Osteocyte (in vitro differentiated cells): ENCODE data around the gene ABHD16B. TPM values are rescaled to one million over a fixed set of nuclear protein-coding genes. Genes with fewer than 3 reads are reported as not detected.
A peak's percentile ranks its signal among the peaks of the same experiment; 100 is the strongest.

Source experiments
- DNase-seq: peaks from one replicate; pipeline ENCODE4 v3.0.0; 2021; ENCODE audit warnings: mixed read lengths; ENCODE audit not compliant: unreplicated experiment; ENCODE audit errors: extremely low spot score
- H3K27ac Mint-ChIP-seq: one replicate; pipeline ENCODE4 v1.8.0; 2021; ENCODE audit warnings: mild to moderate bottlenecking, mixed read lengths; ENCODE audit not compliant: unreplicated experiment
- H3K27me3 Mint-ChIP-seq: one replicate; pipeline ENCODE4 v1.8.0; 2021; ENCODE audit warnings: mixed read lengths; ENCODE audit not compliant: unreplicated experiment
- H3K36me3 Mint-ChIP-seq: one replicate; pipeline ENCODE4 v1.8.0; 2021; ENCODE audit warnings: mixed read lengths; ENCODE audit not compliant: unreplicated experiment
- H3K4me1 Mint-ChIP-seq: one replicate; pipeline ENCODE4 v1.8.0; 2021; ENCODE audit warnings: mixed read lengths; ENCODE audit not compliant: unreplicated experiment
- H3K4me3 Mint-ChIP-seq: one replicate; pipeline ENCODE4 v1.8.0; 2021; ENCODE audit warnings: mild to moderate bottlenecking, moderate library complexity, mixed read lengths; ENCODE audit not compliant: unreplicated experiment
- H3K9me3 Mint-ChIP-seq: one replicate; pipeline ENCODE4 v1.8.0; 2021; ENCODE audit warnings: mixed read lengths; ENCODE audit not compliant: unreplicated experiment
- total RNA-seq: library from RNA; stranded (reverse); gene quantifications from 2 replicates; pipeline ENCODE4 v1.2.1, GENCODE V29; 2021
- TF ChIP-seq, protein P1 (sequence below): fragments of 200-600 bp; sonication (generic); IDR thresholded peaks from 2 replicates; pipeline ENCODE4 v1.5.0; 2021; ENCODE audit warnings: antibody characterized with exemption, mild to moderate bottlenecking, moderate library complexity

Gene ABHD16B
- total RNA-seq, 1 donor from 2014 or later = not detected

DNA sequence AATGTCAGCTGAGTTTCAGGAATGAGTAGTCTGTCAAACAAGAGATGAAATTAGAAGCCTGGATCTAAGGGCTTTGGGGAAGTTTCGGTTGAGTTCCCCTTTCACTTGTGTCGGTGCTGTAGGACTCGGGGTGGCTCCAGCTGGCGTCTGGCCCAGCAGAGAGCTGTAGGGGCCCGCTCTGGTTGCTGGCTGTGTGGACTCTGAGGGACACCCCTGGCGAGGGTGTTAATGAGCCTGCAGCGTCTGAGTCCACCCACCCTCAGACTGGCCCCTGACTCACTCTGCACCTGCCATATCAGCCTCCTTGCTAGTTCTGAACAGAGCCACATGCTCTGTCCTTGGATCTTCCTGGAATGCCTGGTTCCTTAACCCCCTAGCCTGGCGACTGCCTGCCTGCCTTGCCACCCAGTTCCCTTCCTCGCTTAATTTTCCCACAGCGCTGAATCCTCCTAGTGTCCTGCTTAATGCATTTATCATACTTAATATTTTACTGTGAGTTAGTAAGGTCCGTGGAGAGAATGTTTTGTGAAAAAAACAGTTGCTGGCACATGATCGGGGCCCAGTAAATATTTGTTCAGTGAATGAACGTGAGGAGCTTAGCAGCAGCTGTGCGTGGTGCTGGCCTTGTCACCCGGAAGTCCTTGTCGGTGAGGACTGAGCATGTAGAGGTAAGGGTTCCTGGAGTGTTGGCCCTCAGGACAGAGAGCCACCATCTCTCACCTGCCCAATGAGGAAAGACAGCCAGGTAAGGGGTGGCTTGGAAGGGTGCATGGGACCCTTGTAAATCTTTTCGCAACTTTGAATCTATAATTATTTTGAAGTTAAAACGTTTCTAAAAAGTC, 35.2 kb downstream of the ABHD16B start:
- DNase-seq = no peak
- no peaks in the 10 kb centered on the region for H3K9me3 Mint-ChIP-seq
- TF ChIP-seq, protein P1, sequence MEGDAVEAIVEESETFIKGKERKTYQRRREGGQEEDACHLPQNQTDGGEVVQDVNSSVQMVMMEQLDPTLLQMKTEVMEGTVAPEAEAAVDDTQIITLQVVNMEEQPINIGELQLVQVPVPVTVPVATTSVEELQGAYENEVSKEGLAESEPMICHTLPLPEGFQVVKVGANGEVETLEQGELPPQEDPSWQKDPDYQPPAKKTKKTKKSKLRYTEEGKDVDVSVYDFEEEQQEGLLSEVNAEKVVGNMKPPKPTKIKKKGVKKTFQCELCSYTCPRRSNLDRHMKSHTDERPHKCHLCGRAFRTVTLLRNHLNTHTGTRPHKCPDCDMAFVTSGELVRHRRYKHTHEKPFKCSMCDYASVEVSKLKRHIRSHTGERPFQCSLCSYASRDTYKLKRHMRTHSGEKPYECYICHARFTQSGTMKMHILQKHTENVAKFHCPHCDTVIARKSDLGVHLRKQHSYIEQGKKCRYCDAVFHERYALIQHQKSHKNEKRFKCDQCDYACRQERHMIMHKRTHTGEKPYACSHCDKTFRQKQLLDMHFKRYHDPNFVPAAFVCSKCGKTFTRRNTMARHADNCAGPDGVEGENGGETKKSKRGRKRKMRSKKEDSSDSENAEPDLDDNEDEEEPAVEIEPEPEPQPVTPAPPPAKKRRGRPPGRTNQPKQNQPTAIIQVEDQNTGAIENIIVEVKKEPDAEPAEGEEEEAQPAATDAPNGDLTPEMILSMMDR = no peak
- peaks cover 30% of the 10 kb centered on the region for H3K4me1 Mint-ChIP-seq
- H3K36me3 Mint-ChIP-seq = peaks cover 7% of the 10 kb centered on the region
- H3K27ac Mint-ChIP-seq = peak overlapping the region; percentile 85
- peak overlapping the region; percentile 88 for H3K4me3 Mint-ChIP-seq
- H3K27me3 Mint-ChIP-seq = no peaks in the 10 kb centered on the region

DNA sequence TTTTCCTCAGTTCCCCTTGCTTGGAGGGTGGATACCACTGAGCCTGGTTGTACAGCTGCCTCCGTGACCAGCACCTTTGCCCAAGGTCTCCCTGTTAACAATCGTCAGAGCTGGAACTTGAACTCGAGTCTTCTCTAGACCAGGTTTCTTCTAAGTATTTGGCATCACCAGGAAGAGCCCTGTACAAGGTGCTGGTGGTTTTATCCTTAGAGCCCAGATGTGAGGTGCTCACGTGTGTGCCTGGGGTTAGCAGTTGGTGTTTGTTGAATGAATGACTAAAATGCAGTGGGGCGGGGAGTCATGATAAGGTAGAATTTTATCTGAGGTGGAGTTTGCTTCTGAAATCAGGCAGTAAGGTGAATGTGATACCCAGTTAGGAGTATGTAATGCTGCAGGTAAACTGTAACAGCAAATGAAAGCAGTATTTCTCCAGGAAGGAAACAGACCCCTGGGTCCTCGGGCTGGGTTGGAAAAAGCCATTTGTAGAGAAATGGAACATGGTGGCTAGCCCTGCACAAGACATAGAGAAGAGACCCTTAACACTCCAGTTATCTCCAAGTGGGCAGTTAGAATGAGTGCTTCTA, 36.8 kb downstream of the ABHD16B start:
- no peaks in the 10 kb centered on the region for H3K27me3 Mint-ChIP-seq
- TF ChIP-seq, protein P1 = no peak
- peaks cover 30% of the 10 kb centered on the region for H3K4me1 Mint-ChIP-seq
- no peak overlapping the region for H3K4me3 Mint-ChIP-seq
- H3K9me3 Mint-ChIP-seq = no peaks in the 10 kb centered on the region
- no peak overlapping the region for H3K27ac Mint-ChIP-seq
- peaks cover 4% of the 10 kb centered on the region for H3K36me3 Mint-ChIP-seq
- DNase-seq = no peak

DNA sequence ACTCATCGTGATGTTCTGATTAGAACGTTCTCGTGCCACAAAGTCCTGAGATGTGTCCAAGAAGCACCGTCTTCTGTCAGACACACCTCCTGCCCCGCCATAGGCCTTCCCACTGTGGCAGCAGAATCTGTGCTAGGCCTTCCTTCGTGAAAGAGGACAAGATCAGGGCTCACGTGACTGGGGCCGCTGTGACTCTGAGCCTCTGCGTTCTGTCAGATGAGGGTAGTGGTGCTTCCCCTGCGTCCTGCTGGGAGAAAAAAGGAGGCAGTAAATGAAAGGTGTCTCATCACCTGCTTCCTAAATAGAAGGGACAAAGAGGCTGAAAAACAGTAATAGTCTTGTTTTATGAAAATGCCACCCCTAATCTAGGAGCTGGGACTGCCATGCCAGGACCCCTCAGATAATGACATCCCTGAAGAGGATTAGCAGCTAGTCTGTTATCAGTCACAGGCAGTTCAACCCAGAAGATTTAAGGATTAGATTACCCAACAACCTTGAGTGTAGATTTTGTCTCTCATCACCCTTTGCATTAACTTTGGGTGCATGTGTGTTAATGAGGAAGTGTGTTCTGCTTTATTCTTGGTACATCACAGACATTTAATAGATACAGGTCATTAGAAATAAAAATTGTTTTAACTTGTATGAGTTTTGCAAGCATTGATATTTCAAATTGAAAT, 37.7 kb downstream of the ABHD16B start:
- H3K27ac Mint-ChIP-seq = no peak overlapping the region
- H3K4me1 Mint-ChIP-seq = peaks cover 29% of the 10 kb centered on the region
- TF ChIP-seq, protein P1 = no peak
- no peak overlapping the region for H3K4me3 Mint-ChIP-seq
- H3K9me3 Mint-ChIP-seq = no peaks in the 10 kb centered on the region
- no peaks in the 10 kb centered on the region for H3K27me3 Mint-ChIP-seq
- no peak for DNase-seq
- peaks cover 4% of the 10 kb centered on the region for H3K36me3 Mint-ChIP-seq

DNA sequence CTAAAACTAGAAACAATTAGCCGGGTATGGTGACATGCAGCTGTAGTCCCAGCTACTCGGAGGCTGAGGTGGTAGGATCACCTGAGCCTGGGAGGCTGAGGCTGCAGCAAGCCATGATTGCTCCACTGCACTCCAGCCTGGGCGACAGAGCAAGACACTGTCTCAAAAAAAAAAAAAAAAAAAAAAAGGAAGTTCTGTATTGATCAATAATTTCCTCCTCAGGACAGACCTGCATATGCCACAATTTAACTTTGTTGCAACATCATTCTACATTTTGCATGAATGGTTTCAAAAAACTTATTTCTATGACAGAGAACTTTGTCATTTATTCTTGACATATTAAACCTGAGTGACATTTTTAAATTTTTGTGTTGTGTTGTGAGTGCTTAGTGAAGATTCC, 39.1 kb downstream of the ABHD16B start:
- Mint-ChIP-seq H3K36me3 (peaks cover 6% of the 10 kb centered on the region), H3K27me3 (no peaks in the 10 kb centered on the region), H3K9me3 (no peaks in the 10 kb centered on the region), H3K27ac (no peak overlapping the region), H3K4me1 (peaks cover 23% of the 10 kb centered on the region), H3K4me3 (no peak overlapping the region)
- TF ChIP-seq, protein P1 = no peak
- no peak for DNase-seq
